Measurements from ENCODE around the gene ADPRM.

DNA sequence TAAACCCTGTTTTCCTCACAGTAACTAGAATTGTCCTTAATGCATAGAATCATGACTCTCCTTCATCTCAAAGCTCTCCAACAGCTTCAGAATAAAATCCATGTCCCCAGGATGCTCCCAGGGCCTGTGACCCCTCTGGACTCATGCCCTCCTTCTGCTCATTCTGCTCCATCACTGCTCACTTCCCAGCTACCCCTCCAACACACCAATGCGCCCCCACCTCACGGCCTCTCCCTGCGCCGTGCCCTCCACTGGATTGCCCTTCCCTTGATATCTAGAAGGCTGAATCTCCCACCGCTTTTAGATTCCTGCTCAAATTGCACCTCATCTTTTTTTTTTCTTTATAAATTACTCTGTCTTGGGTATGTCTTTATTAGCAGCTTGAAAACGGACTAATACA, 45.0 kb downstream of the ADPRM start:
- TF ChIP-seq, protein P1, sequence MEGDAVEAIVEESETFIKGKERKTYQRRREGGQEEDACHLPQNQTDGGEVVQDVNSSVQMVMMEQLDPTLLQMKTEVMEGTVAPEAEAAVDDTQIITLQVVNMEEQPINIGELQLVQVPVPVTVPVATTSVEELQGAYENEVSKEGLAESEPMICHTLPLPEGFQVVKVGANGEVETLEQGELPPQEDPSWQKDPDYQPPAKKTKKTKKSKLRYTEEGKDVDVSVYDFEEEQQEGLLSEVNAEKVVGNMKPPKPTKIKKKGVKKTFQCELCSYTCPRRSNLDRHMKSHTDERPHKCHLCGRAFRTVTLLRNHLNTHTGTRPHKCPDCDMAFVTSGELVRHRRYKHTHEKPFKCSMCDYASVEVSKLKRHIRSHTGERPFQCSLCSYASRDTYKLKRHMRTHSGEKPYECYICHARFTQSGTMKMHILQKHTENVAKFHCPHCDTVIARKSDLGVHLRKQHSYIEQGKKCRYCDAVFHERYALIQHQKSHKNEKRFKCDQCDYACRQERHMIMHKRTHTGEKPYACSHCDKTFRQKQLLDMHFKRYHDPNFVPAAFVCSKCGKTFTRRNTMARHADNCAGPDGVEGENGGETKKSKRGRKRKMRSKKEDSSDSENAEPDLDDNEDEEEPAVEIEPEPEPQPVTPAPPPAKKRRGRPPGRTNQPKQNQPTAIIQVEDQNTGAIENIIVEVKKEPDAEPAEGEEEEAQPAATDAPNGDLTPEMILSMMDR (conservative IDR thresholded peaks at IDR 0.05; ENCODE audit: low read depth, low read length): no peak
- TF ChIP-seq EZH2 (IDR thresholded peaks at IDR 0.05; ENCODE audit: low read length, unreplicated experiment): no peak

Data from PC-3 (cell line).